Mucosa of stomach (tissue), 1 donor: ENCODE measurements around the gene PNMA6A.
"Not testable (repeated sequence)": the region's sequence is repeated elsewhere in the genome, so short reads cannot be mapped to it uniquely, and the experiment has no call there.

ENCODE experiments used
- H3K27me3 ChIP-seq: one replicate; pipeline ENCODE4 v1.7.0; 2013; ENCODE audit warnings: mild to moderate bottlenecking, low read length; ENCODE audit not compliant: control insufficient read depth, insufficient read depth
- H3K36me3 ChIP-seq: one replicate; pipeline ENCODE4 v1.7.0; 2013; ENCODE audit warnings: low read length; ENCODE audit not compliant: control insufficient read depth, insufficient read depth
- H3K4me1 ChIP-seq: one replicate; pipeline ENCODE4 v1.7.0; 2013; ENCODE audit warnings: mild to moderate bottlenecking, low read length; ENCODE audit not compliant: control insufficient read depth, insufficient read depth
- H3K4me3 ChIP-seq: one replicate; pipeline ENCODE4 v1.7.0; 2013; ENCODE audit warnings: low read length
- H3K9ac ChIP-seq: one replicate; pipeline ENCODE4 v1.7.0; 2013; ENCODE audit warnings: mild to moderate bottlenecking, low read length, moderate library complexity
- H3K9me3 ChIP-seq: one replicate; pipeline ENCODE4 v1.7.0; 2013; ENCODE audit warnings: mild to moderate bottlenecking, low read length, moderate library complexity; ENCODE audit not compliant: control insufficient read depth
- donor health status: Pancreatic carcinoma.

PNMA6A gene

DNA sequence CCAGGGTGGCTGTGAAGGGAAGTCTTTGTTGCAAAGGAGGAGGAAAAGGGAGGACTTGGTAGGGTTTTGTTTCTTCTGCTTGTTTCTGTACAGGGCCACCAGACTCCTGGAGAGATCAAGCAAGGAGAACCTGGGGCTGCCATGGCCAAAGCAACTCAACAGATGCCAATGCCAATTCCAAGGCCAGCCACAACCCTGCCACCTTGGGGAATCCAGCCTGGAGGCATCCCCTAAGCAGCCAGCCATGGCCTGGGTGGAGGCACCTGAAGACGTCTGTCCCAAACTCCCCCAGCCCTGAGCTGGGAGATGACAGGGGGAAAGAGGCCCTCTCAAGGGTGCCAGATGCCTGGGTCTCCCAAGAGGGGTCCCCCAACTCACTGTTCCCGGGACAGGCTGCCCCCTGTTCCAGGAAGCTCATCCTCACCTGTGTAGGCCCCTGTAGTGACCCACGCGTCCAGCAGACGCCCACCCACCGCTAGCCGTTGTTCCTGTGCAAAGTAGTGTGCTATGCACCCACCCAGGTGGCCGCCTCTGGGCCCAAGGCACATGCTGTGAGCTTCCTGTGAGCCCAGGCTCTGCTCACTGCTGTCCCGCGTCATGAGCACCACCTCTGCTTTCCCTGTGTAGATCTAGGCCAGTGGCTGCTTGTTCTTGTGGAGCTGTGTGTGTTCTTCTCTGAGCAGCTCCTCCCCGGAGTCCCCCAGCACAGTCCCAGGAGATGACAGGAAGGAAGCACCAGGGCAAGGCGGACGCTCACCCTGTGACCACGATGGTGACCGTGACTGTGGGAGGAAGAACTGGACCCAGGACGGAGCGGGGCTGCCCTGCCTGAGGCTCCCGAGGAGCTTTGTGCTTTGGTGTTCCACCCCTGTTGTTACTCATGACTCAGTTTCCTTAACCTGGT lies 12.8 kb upstream of the PNMA6A start:
- peaks cover 14% of the 10 kb centered on the region for H3K27me3 ChIP-seq

DNA sequence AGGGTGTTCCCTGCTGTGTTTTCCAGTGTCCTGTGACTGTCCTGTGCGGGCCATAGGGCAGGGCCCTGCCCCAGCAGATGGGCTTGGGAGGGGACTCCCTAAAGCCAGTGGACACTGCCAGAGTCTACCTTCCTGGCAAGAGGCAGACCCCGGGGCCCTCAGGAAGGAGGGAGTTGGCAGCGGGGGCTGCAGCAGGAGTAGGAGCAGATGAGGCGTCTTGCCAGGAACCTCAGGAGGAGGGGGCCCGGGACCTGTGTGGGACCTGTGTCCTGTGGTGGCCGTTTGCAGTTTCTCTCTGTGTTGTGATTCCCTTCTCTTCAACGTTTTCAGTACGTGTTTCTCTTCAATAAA lies 12.2 kb upstream of the PNMA6A start:
- Histone ChIP-seq H3K9me3 (no peaks in the 10 kb centered on the region), H3K4me1 (no peaks in the 10 kb centered on the region), H3K27me3 (peaks cover 14% of the 10 kb centered on the region), H3K9ac (no peak overlapping the region), H3K4me3 (no peak overlapping the region), H3K36me3 (no peaks in the 10 kb centered on the region)

More for the DNA sequence above, 12.8 kb upstream of the PNMA6A start:
- Histone ChIP-seq H3K9ac (no peak overlapping the region), H3K4me3 (no peak overlapping the region), H3K36me3 (no peaks in the 10 kb centered on the region), H3K9me3 (no peaks in the 10 kb centered on the region), H3K4me1 (no peaks in the 10 kb centered on the region)

DNA sequence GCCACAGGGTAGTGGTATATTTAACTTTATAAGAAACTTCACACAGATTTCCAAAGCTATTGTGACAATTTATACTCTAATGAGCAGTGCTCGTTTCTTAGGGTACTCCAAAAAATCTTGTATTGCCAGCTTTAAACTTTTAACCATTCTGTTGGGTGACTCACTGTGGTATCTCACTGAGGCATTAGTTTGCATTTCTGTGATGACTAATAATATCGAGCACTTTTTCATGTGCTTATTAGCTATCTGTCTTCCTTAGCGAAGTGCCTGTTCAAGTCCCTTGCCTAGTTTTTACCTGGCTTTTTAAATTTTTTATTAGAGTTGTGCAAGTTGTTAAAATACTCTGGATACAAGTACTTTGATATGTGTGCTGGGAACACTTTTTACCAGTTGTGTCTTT lies 10.5 kb upstream of the PNMA6A start:
- H3K9ac ChIP-seq, result no peak overlapping the region
- H3K4me1 ChIP-seq, result no peaks in the 10 kb centered on the region
- no peaks in the 10 kb centered on the region for H3K36me3 ChIP-seq
- H3K4me3 ChIP-seq, result no peak overlapping the region
- peaks cover 14% of the 10 kb centered on the region for H3K27me3 ChIP-seq
- H3K9me3 ChIP-seq, result no peaks in the 10 kb centered on the region

DNA sequence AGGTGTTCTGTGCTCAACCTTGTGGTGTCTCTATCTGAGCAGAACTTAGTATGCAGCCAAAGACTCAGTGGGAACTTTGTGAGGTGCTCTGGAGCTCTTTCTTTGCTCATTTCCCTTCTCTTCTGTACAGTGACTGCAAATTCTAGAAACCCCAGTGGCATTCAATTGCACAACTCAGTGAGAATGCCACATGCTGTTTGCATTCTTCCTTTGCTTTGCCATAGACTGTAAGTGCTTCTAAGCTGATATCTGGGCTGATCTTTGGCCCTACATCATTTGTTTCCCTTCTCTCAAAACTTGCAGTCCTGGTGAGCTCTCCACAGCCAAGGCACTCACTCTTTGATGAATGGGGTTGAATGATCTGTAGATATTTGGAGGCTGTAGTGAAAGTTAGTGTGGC lies 8.9 kb upstream of the PNMA6A start:
- H3K4me3 ChIP-seq, result no peak overlapping the region
- no peak overlapping the region for H3K9ac ChIP-seq
- no peaks in the 10 kb centered on the region for H3K36me3 ChIP-seq
- H3K9me3 ChIP-seq, result no peaks in the 10 kb centered on the region
- no peaks in the 10 kb centered on the region for H3K4me1 ChIP-seq
- H3K27me3 ChIP-seq, result no peaks in the 10 kb centered on the region

DNA sequence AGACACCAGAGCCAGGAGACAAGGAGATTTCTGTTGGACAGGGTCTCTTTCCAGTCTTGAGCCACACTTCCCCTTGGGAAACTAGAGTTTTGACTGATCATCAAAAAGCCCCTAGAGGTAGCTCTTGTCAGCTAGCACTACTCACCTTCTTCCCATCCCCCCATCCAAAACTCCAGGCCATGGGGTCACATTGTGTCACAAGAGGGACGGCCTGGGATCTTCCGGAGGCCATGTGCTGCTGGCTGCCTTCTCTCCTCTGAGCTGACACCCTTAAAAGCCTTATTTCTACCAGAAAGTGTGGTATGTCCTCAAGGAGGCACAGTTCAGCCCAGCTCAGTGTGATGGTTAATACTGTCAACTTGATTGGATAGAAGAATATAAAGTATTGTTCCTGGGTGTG lies 8.2 kb upstream of the PNMA6A start:
- no peaks in the 10 kb centered on the region for H3K27me3 ChIP-seq
- no peaks in the 10 kb centered on the region for H3K4me1 ChIP-seq
- no peaks in the 10 kb centered on the region for H3K9me3 ChIP-seq
- no peak overlapping the region for H3K4me3 ChIP-seq
- no peaks in the 10 kb centered on the region for H3K36me3 ChIP-seq
- H3K9ac ChIP-seq, result no peak overlapping the region

DNA sequence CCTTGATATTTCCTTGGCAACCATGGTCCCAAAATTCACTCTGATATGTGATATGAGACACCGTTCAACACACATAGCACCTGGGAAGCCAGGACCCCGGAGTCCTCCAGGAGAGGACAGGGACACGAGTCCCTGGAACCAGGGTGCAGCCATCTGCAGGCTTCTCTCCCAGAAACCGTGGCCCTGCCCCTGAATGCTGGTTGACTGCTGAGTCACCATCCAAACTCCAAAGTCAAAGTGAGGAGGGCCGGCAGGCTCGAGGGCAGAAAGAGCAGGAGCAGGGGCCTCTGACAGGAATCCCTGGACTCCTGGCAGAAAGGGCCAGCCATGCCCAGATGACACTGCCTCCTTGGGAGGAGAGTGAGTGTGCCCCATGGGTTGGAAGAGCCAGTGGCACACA lies 6.9 kb upstream of the PNMA6A start:
- Histone ChIP-seq H3K27me3 (no peaks in the 10 kb centered on the region), H3K9me3 (no peaks in the 10 kb centered on the region), H3K4me3 (no peak overlapping the region), H3K9ac (no peak overlapping the region), H3K4me1 (no peaks in the 10 kb centered on the region), H3K36me3 (no peaks in the 10 kb centered on the region)

DNA sequence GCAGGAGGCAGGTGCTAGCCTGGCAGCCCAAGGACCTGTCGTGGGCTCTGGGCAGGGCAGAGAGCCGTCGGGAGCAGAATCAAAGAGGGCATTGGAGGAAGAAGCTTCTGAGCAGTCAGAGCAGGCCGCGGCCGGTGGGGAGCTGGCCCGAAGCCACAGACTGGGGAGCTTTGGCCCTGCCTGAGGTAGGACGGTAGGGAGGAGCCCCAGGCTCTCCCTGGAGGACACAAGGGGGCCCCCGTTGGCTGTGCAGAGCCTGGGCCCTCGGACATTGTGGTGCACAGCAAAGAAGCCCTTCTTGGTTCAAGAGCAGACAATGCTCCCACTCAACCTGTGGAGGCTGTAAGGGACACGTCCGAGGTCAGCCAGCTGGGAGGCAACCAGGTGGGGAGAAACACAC lies 5.9 kb upstream of the PNMA6A start:
- H3K9ac ChIP-seq, H3K4me3 ChIP-seq, H3K36me3 ChIP-seq, H3K9me3 ChIP-seq, H3K27me3 ChIP-seq, H3K4me1 ChIP-seq: not testable (repeated sequence)

DNA sequence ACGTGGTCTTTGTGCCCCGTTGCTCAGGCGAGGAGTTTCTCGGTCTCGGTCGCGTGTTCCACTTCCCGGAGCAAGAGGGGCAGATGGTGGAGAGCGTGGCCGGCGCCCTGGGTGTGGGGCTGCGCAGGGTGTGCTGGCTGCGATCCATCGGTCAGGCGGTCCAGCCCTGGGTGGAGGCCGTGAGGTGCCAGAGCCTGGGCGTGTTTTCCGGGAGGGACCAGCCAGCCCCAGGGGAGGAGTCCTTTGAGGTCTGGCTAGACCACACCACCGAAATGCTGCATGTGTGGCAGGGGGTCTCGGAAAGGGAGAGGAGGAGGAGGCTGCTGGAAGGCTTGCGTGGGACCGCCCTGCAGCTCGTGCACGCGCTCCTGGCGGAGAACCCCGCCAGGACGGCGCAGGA lies 1.1 kb downstream of the PNMA6A start:
- H3K4me1 ChIP-seq, H3K36me3 ChIP-seq, H3K9ac ChIP-seq, H3K27me3 ChIP-seq, H3K4me3 ChIP-seq, H3K9me3 ChIP-seq: not testable (repeated sequence)

DNA sequence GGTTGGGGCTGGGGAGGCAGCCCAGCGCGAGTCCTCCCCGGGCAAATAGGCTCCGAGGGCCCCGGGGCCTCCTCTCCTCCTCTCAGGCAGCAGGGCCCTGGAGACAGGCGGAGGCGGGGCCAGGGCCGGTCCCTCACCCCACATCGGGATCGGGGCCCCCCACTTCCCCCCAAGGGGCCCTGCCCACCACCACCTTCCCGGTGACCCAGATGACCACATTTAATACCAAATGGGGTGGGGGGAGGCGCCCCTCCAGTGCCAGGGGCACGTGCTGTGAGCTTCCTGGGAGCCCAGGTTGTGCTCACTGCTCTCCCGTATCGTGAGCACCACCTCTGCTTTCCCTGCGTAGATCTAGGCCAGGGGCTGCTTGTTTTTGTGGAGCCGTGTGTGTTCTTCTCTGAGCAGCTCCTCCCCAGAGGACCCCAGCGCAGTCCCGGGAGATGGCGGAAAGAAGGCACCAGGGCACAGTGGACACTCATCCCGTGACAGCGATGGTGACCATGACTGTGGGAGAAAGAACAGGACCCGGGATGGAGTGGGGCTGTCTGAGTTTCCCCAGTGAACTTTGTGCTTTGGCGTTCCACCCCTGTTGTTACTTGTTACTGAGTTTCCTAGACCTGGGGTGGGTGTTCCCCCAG lies 2.1 kb downstream of the PNMA6A start:
- H3K36me3 ChIP-seq, result no peaks in the 10 kb centered on the region
- H3K9me3 ChIP-seq, result no peaks in the 10 kb centered on the region
- H3K4me3 ChIP-seq, result no peak overlapping the region
- H3K4me1 ChIP-seq, result no peaks in the 10 kb centered on the region
- H3K27me3 ChIP-seq, result no peaks in the 10 kb centered on the region
- no peak overlapping the region for H3K9ac ChIP-seq

DNA sequence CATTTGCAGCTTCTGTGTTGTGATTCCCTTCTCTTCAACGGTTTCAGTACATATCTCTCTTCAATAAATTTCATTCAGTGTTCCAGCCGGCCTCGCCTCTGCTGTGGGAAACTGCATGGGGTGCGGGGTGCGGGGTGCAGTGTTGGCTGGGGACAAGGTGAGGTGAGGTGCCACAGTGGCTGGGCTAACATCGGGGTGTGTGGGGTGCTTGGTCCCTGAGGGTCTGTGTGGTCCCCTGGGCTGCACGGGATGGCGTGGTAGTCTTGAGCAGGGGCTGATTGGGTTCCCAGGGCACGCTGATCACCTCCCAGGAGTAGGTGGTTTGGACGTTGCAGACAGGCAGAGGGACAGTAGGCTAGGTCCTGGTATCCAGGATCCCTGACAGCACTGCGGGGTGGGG lies 2.7 kb downstream of the PNMA6A start:
- Histone ChIP-seq H3K9ac (no peak overlapping the region), H3K36me3 (no peaks in the 10 kb centered on the region), H3K4me3 (no peak overlapping the region), H3K9me3 (no peaks in the 10 kb centered on the region), H3K27me3 (no peaks in the 10 kb centered on the region), H3K4me1 (no peaks in the 10 kb centered on the region)

DNA sequence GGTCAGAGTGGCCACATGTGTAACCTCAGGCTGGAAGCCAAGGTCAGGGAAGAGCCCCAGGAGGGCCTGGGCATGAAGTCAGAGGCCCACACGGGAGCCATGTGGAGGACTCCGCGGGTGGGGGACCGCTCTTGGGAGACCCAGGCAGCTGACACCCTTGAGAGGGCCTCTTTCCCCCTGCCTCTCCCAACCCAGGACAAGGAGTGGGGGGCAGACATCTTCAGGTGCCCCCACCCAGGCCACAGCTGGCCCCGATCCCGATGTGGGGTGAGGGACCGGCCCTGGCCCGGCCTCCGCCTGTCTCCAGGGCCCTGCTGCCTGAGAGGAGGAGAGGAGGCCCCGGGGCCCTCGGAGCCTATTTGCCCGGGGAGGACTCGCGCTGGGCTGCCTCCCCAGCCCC lies 3.1 kb downstream of the PNMA6A start:
- H3K4me1 ChIP-seq, result no peaks in the 10 kb centered on the region
- no peaks in the 10 kb centered on the region for H3K9me3 ChIP-seq
- H3K36me3 ChIP-seq, result no peaks in the 10 kb centered on the region
- no peak overlapping the region for H3K4me3 ChIP-seq
- no peak overlapping the region for H3K9ac ChIP-seq
- no peaks in the 10 kb centered on the region for H3K27me3 ChIP-seq

DNA sequence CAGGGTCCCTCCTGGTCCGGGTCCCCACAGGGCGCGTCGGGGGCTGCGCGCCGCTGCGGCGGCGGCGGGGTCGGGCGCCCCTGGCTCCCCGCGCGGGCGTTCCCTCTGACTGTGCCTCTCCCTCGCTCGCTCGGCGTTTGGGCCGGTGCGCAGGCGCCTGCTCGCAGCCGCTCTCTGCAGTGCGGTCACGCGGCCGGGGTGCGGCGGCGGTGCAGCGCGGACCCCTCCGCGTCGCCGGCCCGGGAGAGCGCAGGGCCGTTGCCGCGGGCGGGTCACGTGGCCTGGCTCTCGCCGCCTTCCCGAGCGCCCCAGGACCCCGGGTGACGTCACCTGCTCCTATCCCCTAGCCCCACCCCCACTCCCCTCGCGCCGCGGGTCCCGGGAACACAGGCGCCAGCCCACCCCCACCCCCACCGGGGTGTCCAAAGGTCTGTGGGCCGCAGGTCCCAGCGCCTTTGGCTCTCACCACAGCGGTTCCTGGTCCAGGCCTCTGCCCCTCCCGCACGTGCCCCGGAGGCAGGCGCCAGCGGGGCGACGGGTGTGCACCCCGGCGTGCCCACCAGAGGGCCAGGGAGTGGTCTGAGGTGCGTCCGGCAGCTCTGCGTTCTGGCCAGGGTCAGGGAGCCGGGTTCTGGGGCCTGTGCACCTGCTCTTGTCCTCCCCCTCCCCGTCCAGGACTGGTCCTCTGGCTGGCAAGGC lies 5.3 kb downstream of the PNMA6A start:
- not testable (repeated sequence) for H3K4me3 ChIP-seq, H3K4me1 ChIP-seq, H3K36me3 ChIP-seq, H3K27me3 ChIP-seq, H3K9ac ChIP-seq, H3K9me3 ChIP-seq
